GM19372 (cell line): ENCODE measurements around the gene CEP78.

Experiments used
- ATAC-seq: cut with Tn5 transposase; IDR thresholded peaks from one replicate; pipeline ENCODE4 v1.9.1; 2021; ENCODE audit warnings: mild to moderate bottlenecking, low read depth, moderate library complexity; ENCODE audit not compliant: unreplicated experiment

CEP78 gene

GRCh38 chr9:78234810-78235209, 1.1 kb upstream of the CEP78 start:
- ATAC-seq, result no peak

- ATAC-seq, result no peak
Measured at GRCh38 chr9:78235256-78235761, 566 bp upstream of the CEP78 start.

- ATAC-seq, result peak; percentile 18
Measured at GRCh38 chr9:78236551-78236910, 656 bp downstream of the CEP78 start.

- no peak for ATAC-seq
Measured at GRCh38 chr9:78238046-78239038, 2.5 kb downstream of the CEP78 start.

- no peak for ATAC-seq
Measured at GRCh38 chr9:78239506-78239905, 3.6 kb downstream of the CEP78 start.

GRCh38 chr9:78242041-78242440, 6.2 kb downstream of the CEP78 start:
- ATAC-seq, result no peak

GRCh38 chr9:78243130-78243529, 7.3 kb downstream of the CEP78 start:
- no peak for ATAC-seq

- no peak for ATAC-seq
Measured at GRCh38 chr9:78245401-78245800, 9.5 kb downstream of the CEP78 start.

GRCh38 chr9:78248635-78249034, 12.8 kb downstream of the CEP78 start:
- ATAC-seq, result no peak

GRCh38 chr9:78249542-78249941, 13.7 kb downstream of the CEP78 start:
- ATAC-seq, result no peak

- no peak for ATAC-seq
Measured at GRCh38 chr9:78252616-78253015, 16.7 kb downstream of the CEP78 start.

GRCh38 chr9:78253285-78253684, 17.4 kb downstream of the CEP78 start:
- no peak for ATAC-seq

GRCh38 chr9:78261403-78262001, 25.6 kb downstream of the CEP78 start:
- ATAC-seq, result no peak

GRCh38 chr9:78262655-78263054, 26.8 kb downstream of the CEP78 start:
- no peak for ATAC-seq

- no peak for ATAC-seq
Measured at GRCh38 chr9:78267889-78268288, 32.0 kb downstream of the CEP78 start.

GRCh38 chr9:78269784-78270183, 33.9 kb downstream of the CEP78 start:
- no peak for ATAC-seq

- no peak for ATAC-seq
Measured at GRCh38 chr9:78272307-78272706, 36.4 kb downstream of the CEP78 start.

GRCh38 chr9:78273761-78274160, 37.9 kb downstream of the CEP78 start:
- no peak for ATAC-seq

- ATAC-seq, result no peak
Measured at GRCh38 chr9:78278177-78278777, 42.4 kb downstream of the CEP78 start.

GRCh38 chr9:78278801-78279200, 42.9 kb downstream of the CEP78 start:
- no peak for ATAC-seq

GRCh38 chr9:78280982-78281668, 45.2 kb downstream of the CEP78 start:
- no peak for ATAC-seq
